Testis (tissue), 3 donors: ENCODE measurements around the gene RTN4RL2. TPM values are rescaled to one million over a fixed set of nuclear protein-coding genes. Genes with fewer than 3 reads are reported as not detected.
A peak's percentile ranks its signal among the peaks of the same experiment; 100 is the strongest.

ENCODE experiments used
- DNase-seq: peaks from one replicate; pipeline ENCODE4 v3.0.0-alpha.2; 2019
- H3K27ac ChIP-seq, 2 donors: fragments of 200-600 bp; sonication (generic); one replicate each; pipeline ENCODE4 v1.5.1; 2019
- H3K27me3 ChIP-seq: fragments of 200-600 bp; sonication (generic); one replicate; pipeline ENCODE4 v1.5.1; 2019
- H3K36me3 ChIP-seq: fragments of 200-600 bp; sonication (generic); one replicate; pipeline ENCODE4 v1.5.1; 2017; ENCODE audit warnings: low read depth; ENCODE audit errors: missing control alignments
- H3K4me1 ChIP-seq: fragments of 200-600 bp; sonication (generic); one replicate; pipeline ENCODE4 v1.5.1; 2019
- H3K4me3 ChIP-seq, 2 donors: fragments of 200-600 bp; sonication (generic); one replicate each; pipeline ENCODE4 v1.5.1; 2017 to 2019
- H3K9me3 ChIP-seq: fragments of 200-600 bp; sonication (generic); one replicate; pipeline ENCODE4 v1.5.1; 2017
- CTCF ChIP-seq, 3 experiments: fragments of 450-650 bp in 2 of 3; fragments of 200-600 bp in 1 of 3; sonication (generic) in 1 of 3; IDR thresholded peaks; one replicate each; pipeline ENCODE4 v1.5.1; 2016 to 2019; ENCODE audit warnings: antibody characterized with exemption in 3 of 3, mild to moderate bottlenecking in 2 of 3, moderate library complexity in 1 of 3
- POLR2A ChIP-seq: fragments of 450-650 bp; IDR thresholded peaks from one replicate; pipeline ENCODE4 v1.6.1; 2017; ENCODE audit warnings: antibody characterized with exemption, mild to moderate bottlenecking, moderate library complexity
- WGBS, 2 donors: methylation state at CpG; one replicate each; pipeline ENCODE4 v1.1.5; 2018; 5-methylcytosine and 5-hydroxymethylcytosine counted together
- intact Hi-C: fragments of 100-400 bp; cut with DNase I; formaldehyde crosslinking; loops from one replicate; pipeline ENCODE4 v1.15.1; 2023; ENCODE audit warnings: low total_unique reads
- polyA plus RNA-seq: library from polyadenylated mRNA; stranded (reverse); fragments of 350-450 nt; fragmentation: Illumina TruSeq; extraction: RNeasy Lipid Tissue Mini Kit (QIAGEN cat#74804); gene quantifications from one replicate; pipeline ENCODE4 v1.2.3, GENCODE V29; 2014; ENCODE audit warnings: low read depth, low replicate concordance; ENCODE audit not compliant: insufficient read depth
- total RNA-seq, 2 donors: library from RNA; depleted of rRNA; stranded (reverse); fragments of >200 nt; gene quantifications; one replicate each; pipeline ENCODE4 v1.2.3, GENCODE V29; 2016

RTN4RL2 gene
- total and polyA plus RNA-seq, 3 donors from 2014 or later = 2.3 to 3.2 (median 2.5) TPM

GRCh38 chr11:57482782-57483561 is 22.6 kb downstream of the RTN4RL2 start:
- 1% methylated on average over 20 to 35 of the region's 52 CpGs for WGBS, 2 donors
- TF ChIP-seq CTCF (IDR thresholded peaks at IDR 0.05) (peak; percentile 53 to 74 (median 60)), POLR2A (no peak)
- peak overlapping the region; percentile 15 to 38 for H3K4me3 ChIP-seq
- H3K36me3 ChIP-seq = no peaks in the 10 kb centered on the region
- H3K9me3 ChIP-seq = no peaks in the 10 kb centered on the region
- no peak overlapping the region for H3K27ac ChIP-seq
- no peaks in the 10 kb centered on the region for H3K27me3 ChIP-seq
- DNase-seq = peak; percentile 61
- intact Hi-C loops = no loop called here
- H3K4me1 ChIP-seq = peaks cover 12% of the 10 kb centered on the region

GRCh38 chr11:57483562-57483918 is 23.2 kb downstream of the RTN4RL2 start:
- no peaks in the 10 kb centered on the region for H3K9me3 ChIP-seq
- H3K4me1 ChIP-seq = peaks cover 12% of the 10 kb centered on the region
- TF ChIP-seq CTCF (IDR thresholded peaks at IDR 0.05) (no peak), POLR2A (no peak)
- intact Hi-C loops = no loop called here
- 57 to 61% methylated on average over 3 of the region's 3 CpGs for WGBS, 2 donors
- H3K27me3 ChIP-seq = no peaks in the 10 kb centered on the region
- H3K36me3 ChIP-seq = no peaks in the 10 kb centered on the region
- no peak for DNase-seq
- H3K27ac ChIP-seq = no peak overlapping the region
- H3K4me3 ChIP-seq = peak overlapping the region in 1 of 2 donors; percentile 38

DNA sequence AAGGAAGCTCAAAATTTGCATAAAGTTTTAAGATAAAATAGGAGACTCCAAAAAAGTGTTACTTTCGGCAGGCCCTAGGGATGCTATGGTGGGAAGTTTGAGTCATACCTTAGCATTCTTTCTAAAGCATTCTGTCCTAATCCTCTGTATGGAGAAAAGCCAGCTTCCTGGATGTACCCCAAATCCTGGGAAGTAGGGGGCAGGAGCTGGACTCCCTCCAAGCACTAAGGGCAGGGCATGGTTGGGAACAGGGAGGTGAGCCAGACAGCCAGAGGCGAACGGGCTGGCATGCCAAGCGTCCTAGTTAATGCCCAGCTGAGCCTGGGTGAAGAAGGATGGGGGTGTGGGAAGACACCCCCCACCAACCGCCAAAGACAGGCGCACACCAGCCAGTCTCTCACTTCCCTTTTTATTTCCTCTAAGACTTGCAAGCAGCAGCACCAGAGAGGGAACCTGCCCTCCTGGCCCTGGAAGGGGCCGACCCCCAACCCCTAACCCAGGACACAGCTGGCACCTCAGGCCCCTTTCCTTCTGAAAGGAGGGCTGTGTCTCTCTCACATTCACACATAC is 23.9 kb downstream of the RTN4RL2 start:
- TF ChIP-seq POLR2A (no peak), CTCF (IDR thresholded peaks at IDR 0.05) (no peak)
- intact Hi-C loops = no loop called here
- Histone ChIP-seq H3K4me3 (no peak overlapping the region), H3K4me1 (peaks cover 12% of the 10 kb centered on the region), H3K9me3 (no peaks in the 10 kb centered on the region), H3K36me3 (no peaks in the 10 kb centered on the region), H3K27ac (no peak overlapping the region), H3K27me3 (no peaks in the 10 kb centered on the region)
- WGBS, 2 donors = 85 to 90% methylated on average over 7 of the region's 7 CpGs
- DNase-seq = no peak

DNA sequence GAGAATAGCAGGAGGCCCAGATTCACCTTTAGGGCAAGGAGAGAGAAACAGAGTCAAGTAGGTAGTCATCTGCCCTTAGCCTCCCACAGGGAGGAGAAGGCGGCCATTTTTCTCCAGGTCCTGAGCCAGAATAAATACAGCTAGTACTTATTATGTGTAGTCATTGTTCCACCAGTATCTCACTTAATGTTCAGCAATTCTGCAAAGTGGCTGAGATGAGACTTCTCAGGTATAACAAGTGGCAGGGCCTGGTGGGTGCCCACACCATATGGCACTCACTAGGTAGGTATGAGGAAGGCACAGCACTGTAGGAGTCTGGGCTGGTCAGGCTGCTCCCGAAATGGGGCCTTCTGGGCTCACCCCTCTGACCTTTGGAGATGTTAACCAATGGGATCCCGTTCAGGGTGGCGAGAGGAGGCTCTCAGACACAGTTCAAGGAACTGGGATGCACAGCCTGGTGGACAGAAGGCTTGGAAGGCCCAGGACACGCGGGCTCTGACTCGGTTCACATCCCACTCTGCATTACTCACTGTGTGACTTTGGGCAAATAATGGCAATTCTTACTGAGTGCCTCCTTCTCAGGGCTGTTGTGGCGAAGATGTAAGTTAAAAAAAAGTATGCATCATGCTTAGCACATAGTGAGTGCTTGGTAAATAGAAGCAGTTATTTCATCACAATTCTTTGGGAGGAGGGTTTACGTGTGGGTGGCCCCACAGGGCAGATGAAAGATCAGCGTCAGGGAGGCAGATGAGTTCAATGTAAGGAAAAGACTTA is 25.1 kb downstream of the RTN4RL2 start:
- Histone ChIP-seq H3K9me3 (no peaks in the 10 kb centered on the region), H3K4me3 (no peak overlapping the region), H3K27ac (no peak overlapping the region), H3K36me3 (no peaks in the 10 kb centered on the region), H3K27me3 (no peaks in the 10 kb centered on the region), H3K4me1 (peaks cover 12% of the 10 kb centered on the region)
- TF ChIP-seq POLR2A (no peak), CTCF (IDR thresholded peaks at IDR 0.05) (no peak)
- WGBS, 2 donors = 89 to 95% methylated on average over 9 to 10 of the region's 10 CpGs
- intact Hi-C loops = no loop called here
- no peak for DNase-seq
